GM12878 (cell line): ENCODE measurements around the gene MYBPC1. TPM values are rescaled to one million over a fixed set of nuclear protein-coding genes. Genes with fewer than 3 reads are reported as not detected.

Experiments
- ATAC-seq: fragments of 200-7000 bp; cut with Tn5 transposase; 3 replicates; pipeline ENCODE4 v1.9.1; 2020; ENCODE audit warnings: mild to moderate bottlenecking, moderate library complexity
- BruUV-seq: library from RNA; stranded (reverse); fragments of 400-500 nt; replicated peaks from 2 replicates; lab custom pipeline; 2021; lab: Mats Ljungman, UMichigan
- CTCF ChIA-PET: fragments of 300-600 bp; sonication (Branson Sonifier 250); formaldehyde crosslinking; extraction: SDS; loops from one replicate; lab custom pipeline; 2021; ENCODE audit warnings: inconsistent platforms; lab: Yijun Ruan, JAX
- POLR2A ChIA-PET: fragments of 350-600 bp; formaldehyde crosslinking; extraction: SDS; loops from one replicate; lab custom pipeline; 2021; ENCODE audit warnings: inconsistent platforms; lab: Charles Lee
- RAD21 ChIA-PET: fragments of 300-600 bp; sonication (Branson Sonifier 250); formaldehyde crosslinking; loops from one replicate; lab custom pipeline; 2023; ENCODE audit warnings: antibody characterized with exemption; ENCODE audit not compliant: unreplicated experiment; lab: Charles Lee
- SMC1A ChIA-PET: fragments of 300-600 bp; sonication (Branson Sonifier 250); formaldehyde crosslinking; loops from one replicate; lab custom pipeline; 2023; ENCODE audit not compliant: unreplicated experiment, uncharacterized antibody; lab: Charles Lee
- DNase-seq: peaks from one replicate; pipeline ENCODE4 v3.0.0-alpha.2; 2011; ENCODE audit warnings: low read depth, low spot score
- FAIRE-seq: peaks from 3 replicates; lab custom pipeline; 2011; peaks lifted over from hg19 to GRCh38; lab: Jason Lieb, UNC
- H2AFZ ChIP-seq: 2 replicates; pipeline ENCODE4 v1.6.0; 2011; ENCODE audit warnings: low read depth, low read length, control low read depth; ENCODE audit not compliant: control insufficient read depth
- H3K27ac ChIP-seq: 2 replicates; pipeline ENCODE4 v1.5.1; 2011; ENCODE audit warnings: control low read depth; ENCODE audit not compliant: control insufficient read depth, insufficient read depth
- H3K27me3 ChIP-seq, 2 experiments: replicated peaks in 1 of 2; 2 replicates each; pipeline versions ENCODE4 v1.6.0 to v1.6.1; 2011; ENCODE audit warnings: low read length in 1 of 2; ENCODE audit not compliant: control insufficient read depth in 2 of 2, insufficient read depth in 2 of 2
- H3K36me3 ChIP-seq, 2 experiments: 2 replicates each; pipeline ENCODE4 v1.5.1; 2011; ENCODE audit warnings: low read length in 1 of 2; ENCODE audit not compliant: control insufficient read depth in 2 of 2, insufficient read depth in 2 of 2
- H3K4me1 ChIP-seq: 2 replicates; pipeline ENCODE4 v1.6.1; 2011; ENCODE audit warnings: mild to moderate bottlenecking, low read length, moderate library complexity, mixed read lengths; ENCODE audit not compliant: control insufficient read depth, insufficient read depth
- H3K4me2 ChIP-seq: 2 replicates; pipeline ENCODE4 v1.6.0; 2011; ENCODE audit warnings: control low read depth; ENCODE audit not compliant: control insufficient read depth, insufficient read depth
- H3K4me3 ChIP-seq: fragments of 200-600 bp; sonication (generic); 2 replicates; pipeline ENCODE4 v1.5.1; 2016
- H3K79me2 ChIP-seq: 2 replicates; pipeline ENCODE4 v1.6.0; 2011; ENCODE audit warnings: low read length; ENCODE audit not compliant: control insufficient read depth, insufficient read depth
- H3K9ac ChIP-seq: 2 replicates; pipeline ENCODE4 v1.8.0; 2011; ENCODE audit warnings: low read length, control low read depth, mixed read lengths; ENCODE audit not compliant: control insufficient read depth, insufficient read depth
- H3K9me3 ChIP-seq: replicated peaks from 3 replicates; pipeline ENCODE4 v1.5.1; 2011; ENCODE audit warnings: mild to moderate bottlenecking, low read length; ENCODE audit not compliant: control insufficient read depth, insufficient read depth
- H4K20me1 ChIP-seq: 2 replicates; pipeline ENCODE4 v1.6.0; 2011; ENCODE audit not compliant: control insufficient read depth, insufficient read depth
- MTA2 ChIP-seq: fragments of 450-650 bp; IDR thresholded peaks from 2 replicates; pipeline ENCODE4 v1.6.1; 2016; ENCODE audit warnings: low read depth, mild to moderate bottlenecking, moderate library complexity
- NKRF ChIP-seq: fragments of 450-650 bp; conservative IDR thresholded peaks from 2 replicates; pipeline ENCODE4 v1.6.1; 2017; ENCODE audit warnings: mild to moderate bottlenecking, moderate library complexity
- PAX8 ChIP-seq: fragments of 450-650 bp; IDR thresholded peaks from 2 replicates; pipeline ENCODE4 v1.6.1; 2017; ENCODE audit warnings: mild to moderate bottlenecking, moderate library complexity
- POLR2A ChIP-seq: IDR thresholded peaks from 2 replicates; pipeline ENCODE4 v1.6.1; 2011; ENCODE audit warnings: low read depth, mild to moderate bottlenecking, low read length
- POLR2AphosphoS5 ChIP-seq: IDR thresholded peaks from 2 replicates; pipeline ENCODE4 v1.6.1; 2011; ENCODE audit warnings: mild to moderate bottlenecking, low read length, inconsistent platforms
- SMAD1 ChIP-seq: fragments of 450-650 bp; IDR thresholded peaks from 2 replicates; pipeline ENCODE4 v1.6.1; 2018; ENCODE audit warnings: mild to moderate bottlenecking, low read depth; ENCODE audit not compliant: partially characterized antibody
- SP1 ChIP-seq: IDR thresholded peaks from one replicate; pipeline ENCODE4 v1.6.1; 2011; ENCODE audit warnings: low read depth, low read length
- SREBF1 ChIP-seq: IDR thresholded peaks from 2 replicates; pipeline ENCODE4 v1.6.1; 2012; ENCODE audit warnings: mild to moderate bottlenecking, low read length
- SREBF2 ChIP-seq: IDR thresholded peaks from 2 replicates; pipeline ENCODE4 v1.6.1; 2012; ENCODE audit warnings: mild to moderate bottlenecking, low read length
- TCF7 ChIP-seq: IDR thresholded peaks from 2 replicates; pipeline ENCODE4 v1.6.1; 2014; ENCODE audit warnings: antibody characterized with exemption, borderline replicate concordance
- ZNF217 ChIP-seq: fragments of 450-650 bp; IDR thresholded peaks from 2 replicates; pipeline ENCODE4 v1.6.1; 2017; ENCODE audit warnings: antibody characterized with exemption, mild to moderate bottlenecking
- ZNF274 ChIP-seq: IDR thresholded peaks from one replicate; pipeline ENCODE4 v1.8.0; 2011; ENCODE audit not compliant: insufficient read length, insufficient read depth
- ZNF592 ChIP-seq: fragments of 450-650 bp; IDR thresholded peaks from 2 replicates; pipeline ENCODE4 v1.6.1; 2017; ENCODE audit warnings: mild to moderate bottlenecking, moderate library complexity
- ZSCAN29 ChIP-seq: fragments of 450-650 bp; IDR thresholded peaks from 2 replicates; pipeline ENCODE4 v1.6.1; 2017; ENCODE audit warnings: mild to moderate bottlenecking, moderate library complexity
- WGBS: methylation state at CpG from one replicate; pipeline ENCODE4 v1.1.6; 2016; ENCODE audit warnings: low lambda C conversion rate; ENCODE audit not compliant: insufficient replicate concordance, insufficient coverage; ENCODE audit errors: missing lambda C conversion rate; 5-methylcytosine and 5-hydroxymethylcytosine counted together
- in situ Hi-C: fragments of 300-500 bp; cut with MboI; formaldehyde crosslinking; loops from 9 replicates; pipeline ENCODE4 v1.14.3; 2018; ENCODE audit warnings: mixed read lengths
- intact Hi-C: fragments of 100-400 bp; cut with micrococcal nuclease; formaldehyde crosslinking; loops from one replicate; pipeline ENCODE4 v1.14.2; 2022; ENCODE audit not compliant: unreplicated experiment
- polyA plus RNA-seq, 11 experiments: library from polyadenylated mRNA; depleted of rRNA in 4 of 11; unstranded in 6 of 11; stranded (reverse) in 5 of 11; fragments of >200 nt; fragmentation: Nextera tagmentation in 4 of 11; fragmentation: Illumina TruSeq in 1 of 11; extraction: Ambion mirVana in 4 of 11; extraction: Trizol in 1 of 11; gene quantifications; 1 replicate in 1 of 11; 2 replicates in 10 of 11; pipeline versions ENCODE4 v1.2.1 to v1.2.3, GENCODE V29; 2011 to 2016; ENCODE audit warnings: inconsistent platforms in 2 of 11, missing spikeins in 2 of 11, low read depth in 1 of 11
- total RNA-seq, 4 experiments: library from RNA; depleted of rRNA in 3 of 4; stranded (reverse); fragments of >200 nt in 3 of 4; fragmentation: Illumina TruSeq in 1 of 4; extraction: Trizol in 1 of 4; gene quantifications; 2 replicates each; pipeline versions ENCODE4 v1.2.1 to v1.2.3, GENCODE V29; 2013 to 2021

Gene MYBPC1
- total and polyA plus RNA-seq, 10 of the 15 experiments (the other 5 are each of a cell fraction or from before 2014, with no cell fraction given): not detected

DNA sequence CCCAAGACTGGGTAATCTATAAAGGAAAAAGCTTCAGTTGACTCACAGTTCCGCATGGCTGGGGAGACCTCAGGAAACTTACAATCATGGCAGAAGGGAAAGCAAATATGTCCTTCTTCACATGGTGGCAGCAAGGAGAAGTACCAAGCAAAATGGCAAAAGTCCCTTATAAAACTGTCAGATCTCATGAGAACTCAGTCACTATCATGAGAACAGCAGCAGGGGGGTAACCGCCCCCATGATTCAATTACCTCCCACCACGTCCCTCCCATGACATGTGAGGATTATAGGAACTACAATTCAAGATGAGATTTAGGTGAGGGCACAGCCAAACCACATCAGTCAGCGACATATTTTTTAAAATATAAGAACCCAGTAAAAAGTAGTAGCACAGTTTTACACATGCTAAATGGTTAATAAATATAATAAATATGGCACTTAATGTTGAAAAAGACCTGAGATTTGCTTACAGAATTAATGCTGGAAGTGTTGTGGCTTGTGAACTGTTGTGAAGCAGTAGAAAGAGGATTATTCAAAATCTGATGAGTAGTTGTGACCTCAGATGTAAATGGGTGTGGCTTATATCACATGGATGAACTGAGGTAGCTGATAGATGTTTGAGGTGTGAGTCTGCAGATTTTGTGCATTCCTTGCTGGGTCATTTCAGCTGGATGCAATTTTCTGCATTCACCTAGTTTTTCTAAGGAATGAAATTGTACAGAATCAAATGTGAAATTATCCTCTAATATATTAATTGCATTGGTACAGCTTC is 55.8 kb downstream of the MYBPC1 start:
- 65% methylated on average over 4 of the region's 4 CpGs for WGBS
- no TSS peak for BruUV-seq

GRCh38 chr12:101653030-101653429 is 58.3 kb downstream of the MYBPC1 start:
- DNase-seq: no peak
- H3K9ac ChIP-seq: no peak overlapping the region
- no peaks in the 10 kb centered on the region for H3K27me3 ChIP-seq
- no TSS peak for BruUV-seq
- intact Hi-C loops (no loop called here), in situ Hi-C loops (no loop called here)
- ChIA-PET SMC1A (no interaction called here), POLR2A (no interaction called here), CTCF (no interaction called here), RAD21 (no interaction called here)
- H3K27ac ChIP-seq: no peak overlapping the region
- FAIRE-seq: no peak
- no peak for ATAC-seq
- no peaks in the 10 kb centered on the region for H3K36me3 ChIP-seq
- no peaks in the 10 kb centered on the region for H3K79me2 ChIP-seq
- H3K4me2 ChIP-seq: no peak overlapping the region
- 33% methylated on average over 3 of the region's 3 CpGs for WGBS
- H3K4me3 ChIP-seq: no peak overlapping the region
- H3K4me1 ChIP-seq: no peaks in the 10 kb centered on the region
- no peaks in the 10 kb centered on the region; the same call in 2 of the 3 replicates for H3K9me3 ChIP-seq
- no peak overlapping the region for H2AFZ ChIP-seq
- no peaks in the 10 kb centered on the region for H4K20me1 ChIP-seq
- TF ChIP-seq PAX8: no peak
- no peak for TF ChIP-seq SREBF2
- no peak for TF ChIP-seq TCF7
- TF ChIP-seq ZSCAN29: no peak
- no peak for TF ChIP-seq NKRF
- no peak for TF ChIP-seq ZNF217
- TF ChIP-seq SREBF1: no peak
- TF ChIP-seq ZNF592: no peak
- TF ChIP-seq ZNF274: no peak

More for the DNA sequence above, 55.8 kb downstream of the MYBPC1 start:
- no peak for DNase-seq
- Histone ChIP-seq H3K4me3 (no peak overlapping the region), H4K20me1 (no peaks in the 10 kb centered on the region), H3K27me3 (no peaks in the 10 kb centered on the region), H3K9me3 (no peaks in the 10 kb centered on the region; the same call in 2 of the 3 replicates), H3K4me1 (no peaks in the 10 kb centered on the region), H3K9ac (no peak overlapping the region), H3K27ac (no peak overlapping the region), H3K4me2 (no peak overlapping the region), H3K36me3 (no peaks in the 10 kb centered on the region), H2AFZ (no peak overlapping the region), H3K79me2 (no peaks in the 10 kb centered on the region)
- SMC1A ChIA-PET: no interaction called here
- no peak for ATAC-seq
- FAIRE-seq: no peak
- POLR2A ChIA-PET: no interaction called here
- RAD21 ChIA-PET: no interaction called here
- CTCF ChIA-PET: interaction anchor here (1.6 kb wide), 1 partner anchor 10 kb away, joined by 4 read pairs; no protein-coding TSS in a partner anchor
- TF ChIP-seq MTA2 (no peak), SMAD1 (no peak), SP1 (no peak), POLR2AphosphoS5 (no peak), POLR2A (no peak)
- in situ Hi-C loops: no loop called here
- intact Hi-C loops: no loop called here
